Measurements from ENCODE around the gene IGFBP2.
A peak's percentile ranks its signal among the peaks of the same experiment; 100 is the strongest.

IGFBP2 gene

DNA sequence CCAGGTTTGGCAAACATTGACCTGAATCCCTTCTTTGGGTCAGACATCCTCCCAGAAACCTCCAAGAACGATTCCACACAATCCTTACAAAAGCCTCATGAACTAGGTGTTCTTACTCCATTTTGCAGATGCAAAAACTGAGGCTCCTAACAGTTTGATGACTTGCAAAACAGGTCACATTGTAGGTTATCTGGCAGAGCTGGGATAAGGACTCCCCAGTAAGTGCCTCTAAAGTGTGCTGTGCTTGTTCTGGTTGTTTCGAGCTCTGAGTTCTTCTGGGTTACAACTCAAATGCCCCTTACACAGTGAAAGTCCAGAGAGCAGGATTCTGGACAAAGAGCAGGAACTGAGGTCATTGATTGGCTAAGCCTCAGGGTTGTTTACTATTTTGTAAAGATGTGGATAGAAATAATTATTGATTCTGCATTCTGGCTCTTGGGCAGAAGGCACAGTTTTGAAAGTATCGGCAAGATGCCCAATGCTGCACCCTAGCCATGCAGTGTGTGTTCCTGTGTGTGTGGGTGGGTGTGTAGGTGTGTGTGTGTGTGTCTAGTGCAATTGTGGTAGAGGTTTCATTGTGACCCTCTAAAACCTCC lies 17.0 kb upstream of the IGFBP2 start:
- peak overlapping the region; percentile 72 for H3K27ac ChIP-seq
- TF ChIP-seq, protein P1, sequence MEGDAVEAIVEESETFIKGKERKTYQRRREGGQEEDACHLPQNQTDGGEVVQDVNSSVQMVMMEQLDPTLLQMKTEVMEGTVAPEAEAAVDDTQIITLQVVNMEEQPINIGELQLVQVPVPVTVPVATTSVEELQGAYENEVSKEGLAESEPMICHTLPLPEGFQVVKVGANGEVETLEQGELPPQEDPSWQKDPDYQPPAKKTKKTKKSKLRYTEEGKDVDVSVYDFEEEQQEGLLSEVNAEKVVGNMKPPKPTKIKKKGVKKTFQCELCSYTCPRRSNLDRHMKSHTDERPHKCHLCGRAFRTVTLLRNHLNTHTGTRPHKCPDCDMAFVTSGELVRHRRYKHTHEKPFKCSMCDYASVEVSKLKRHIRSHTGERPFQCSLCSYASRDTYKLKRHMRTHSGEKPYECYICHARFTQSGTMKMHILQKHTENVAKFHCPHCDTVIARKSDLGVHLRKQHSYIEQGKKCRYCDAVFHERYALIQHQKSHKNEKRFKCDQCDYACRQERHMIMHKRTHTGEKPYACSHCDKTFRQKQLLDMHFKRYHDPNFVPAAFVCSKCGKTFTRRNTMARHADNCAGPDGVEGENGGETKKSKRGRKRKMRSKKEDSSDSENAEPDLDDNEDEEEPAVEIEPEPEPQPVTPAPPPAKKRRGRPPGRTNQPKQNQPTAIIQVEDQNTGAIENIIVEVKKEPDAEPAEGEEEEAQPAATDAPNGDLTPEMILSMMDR (conservative IDR thresholded peaks at IDR 0.05), result no peak
- no peak for TF ChIP-seq ZFX (IDR thresholded peaks at IDR 0.05)

DNA sequence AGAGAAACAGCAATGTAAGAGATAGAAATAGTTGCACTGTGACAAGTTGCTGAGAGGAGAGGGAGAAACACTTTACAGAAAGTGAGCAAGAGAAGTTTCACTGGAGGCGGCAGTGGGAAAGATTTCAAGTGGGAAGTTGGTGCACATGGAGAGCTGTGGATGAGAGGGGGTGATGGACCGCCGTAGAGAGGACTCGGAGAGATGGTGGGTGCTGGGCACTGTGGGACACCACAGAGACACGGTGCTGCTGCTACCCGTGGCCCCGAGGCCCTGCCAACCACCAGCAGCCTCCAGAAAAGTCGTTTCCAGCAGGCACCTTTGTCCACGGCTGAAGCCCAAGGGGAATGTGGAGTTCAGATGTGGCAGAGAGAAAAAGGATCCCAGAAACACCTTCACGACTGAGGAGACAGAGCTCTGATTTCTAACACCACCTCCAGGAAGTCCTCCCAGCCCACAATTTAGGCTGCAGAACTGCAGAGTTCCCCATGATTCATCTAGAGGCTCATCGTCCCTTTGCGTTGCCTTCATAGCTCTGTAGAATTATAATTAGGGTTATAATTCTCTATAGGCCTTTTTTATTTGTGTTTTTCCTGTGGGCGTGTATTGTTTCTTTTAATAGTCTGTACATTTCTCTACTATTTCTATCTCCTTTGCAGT lies 15.9 kb upstream of the IGFBP2 start:
- TF ChIP-seq, protein P1 (conservative IDR thresholded peaks at IDR 0.05), result no peak
- TF ChIP-seq ZFX (IDR thresholded peaks at IDR 0.05), result no peak
- peak overlapping the region; percentile 2 for H3K27ac ChIP-seq

- peak overlapping the region; percentile 85; the same call in 1 of the 2 replicates for H3K27ac ChIP-seq
- no peak for TF ChIP-seq ZFX (IDR thresholded peaks at IDR 0.05)
- TF ChIP-seq, protein P1 (conservative IDR thresholded peaks at IDR 0.05), result no peak
Observed at GRCh38 chr2:216618785-216619184, 14.4 kb upstream of the IGFBP2 start.

DNA sequence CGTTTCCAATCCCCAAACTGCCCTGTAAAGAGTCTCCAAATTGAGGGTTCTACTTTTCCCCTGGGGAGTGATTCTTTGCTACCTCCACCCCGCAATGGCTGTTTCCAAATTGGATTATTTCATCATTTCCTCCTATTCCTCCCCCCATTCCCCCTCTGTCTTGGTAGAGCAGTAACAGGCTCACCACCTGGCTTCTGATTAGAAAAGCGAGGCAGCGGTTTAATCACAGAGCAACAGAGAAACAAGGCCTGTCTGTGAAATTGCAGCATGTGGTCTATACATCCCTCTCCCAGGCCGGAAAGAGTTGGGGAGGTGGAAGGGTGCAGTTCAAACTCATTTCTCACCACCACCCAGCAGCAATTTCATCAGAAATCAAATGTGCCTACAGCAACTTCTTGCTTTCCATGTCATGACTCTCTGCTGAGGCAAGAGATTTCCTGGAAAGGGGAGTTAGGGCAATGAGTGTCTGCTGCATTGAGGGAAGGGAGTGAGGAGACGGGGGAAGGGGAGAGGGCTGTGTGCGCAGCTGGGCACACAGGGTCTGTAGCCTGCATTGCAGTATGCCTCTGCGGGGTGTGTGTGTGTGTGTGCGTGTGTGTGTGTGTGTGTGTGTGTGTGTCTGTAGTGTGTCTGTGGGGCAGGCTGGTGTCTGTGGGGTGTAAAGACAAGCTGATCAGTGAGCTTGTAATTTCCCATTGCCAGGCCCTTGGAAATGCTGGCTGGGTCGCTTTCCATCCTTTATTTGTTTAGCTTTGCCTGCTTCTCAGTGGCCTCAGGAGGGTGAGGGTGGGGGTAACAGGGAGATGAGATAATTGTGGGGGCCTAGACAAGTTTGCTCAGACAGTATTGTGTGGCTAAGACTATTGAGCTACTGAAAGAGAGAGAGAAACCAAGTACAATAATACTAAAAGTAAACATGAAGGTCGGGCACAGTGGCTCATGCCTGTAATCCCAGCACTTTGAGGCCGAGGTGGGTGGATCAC lies 13.5 kb upstream of the IGFBP2 start:
- TF ChIP-seq, protein P1 (conservative IDR thresholded peaks at IDR 0.05), result no peak
- no peak for TF ChIP-seq ZFX (IDR thresholded peaks at IDR 0.05)
- H3K27ac ChIP-seq, result peak overlapping the region; percentile 85

DNA sequence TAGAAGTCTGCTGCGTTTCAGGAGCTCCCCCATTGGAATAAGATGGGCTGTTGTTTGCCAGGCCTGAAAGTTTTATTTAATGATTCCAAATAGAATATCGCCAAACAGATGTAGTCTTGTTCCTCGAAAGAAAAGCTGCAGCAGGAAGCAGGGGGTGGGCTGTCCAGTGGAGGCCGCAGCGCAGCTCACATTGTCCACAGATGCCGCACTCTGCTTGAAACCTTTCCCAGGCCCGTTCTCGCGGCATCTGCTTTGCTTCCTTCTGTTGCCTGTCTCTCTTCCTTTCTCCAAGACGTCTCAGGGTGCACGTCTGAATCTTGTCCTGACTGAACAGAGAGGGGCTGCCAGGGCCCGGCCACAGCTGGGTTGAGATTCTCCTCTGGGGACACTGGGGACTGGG lies 12.4 kb upstream of the IGFBP2 start:
- peak overlapping the region; percentile 85 for H3K27ac ChIP-seq
- TF ChIP-seq, protein P1 (conservative IDR thresholded peaks at IDR 0.05), result no peak
- TF ChIP-seq ZFX (IDR thresholded peaks at IDR 0.05), result no peak

DNA sequence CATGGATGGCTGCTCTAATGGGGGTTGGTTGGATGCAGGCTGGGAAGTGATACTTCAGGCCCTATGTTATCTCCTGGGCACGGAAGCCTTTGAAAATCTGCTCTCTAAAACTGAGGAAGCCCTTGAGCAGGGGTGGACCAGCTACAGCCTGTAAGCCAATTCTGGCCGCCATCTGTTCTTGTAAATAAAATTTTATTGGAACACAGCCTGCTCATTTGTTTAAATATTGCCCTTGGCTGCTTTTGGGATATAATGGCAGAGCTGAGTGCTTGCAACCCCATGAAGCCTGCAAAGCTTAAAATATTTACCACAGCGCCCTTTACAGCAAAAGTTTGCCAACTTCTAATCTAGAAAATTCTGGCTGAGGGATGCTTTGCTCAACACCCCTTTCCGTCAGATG lies 11.9 kb upstream of the IGFBP2 start:
- H3K27ac ChIP-seq, result peak overlapping the region; percentile 85
- TF ChIP-seq, protein P1 (conservative IDR thresholded peaks at IDR 0.05), result no peak
- TF ChIP-seq ZFX (IDR thresholded peaks at IDR 0.05), result no peak
